Neural crest cell (in vitro differentiated cells): ENCODE data around the gene LSM2. TPM values are rescaled to one million over a fixed set of nuclear protein-coding genes. Genes with fewer than 3 reads are reported as not detected.
A peak's percentile ranks its signal among the peaks of the same experiment; 100 is the strongest.
"Not testable (repeated sequence)": the region's sequence is repeated elsewhere in the genome, so short reads cannot be mapped to it uniquely, and the experiment has no call there.

Experiments
- DNase-seq: peaks from one replicate; pipeline ENCODE4 v3.0.0; 2021; ENCODE audit warnings: low read depth, mixed read lengths, low spot score
- H3K27ac Mint-ChIP-seq: one replicate; pipeline ENCODE4 v1.8.0; 2021; ENCODE audit warnings: mild to moderate bottlenecking, mixed read lengths; ENCODE audit not compliant: unreplicated experiment
- H3K27me3 Mint-ChIP-seq: 2 replicates; pipeline ENCODE4 v1.8.0; 2021; ENCODE audit warnings: low read depth, mild to moderate bottlenecking, mixed read lengths
- H3K36me3 Mint-ChIP-seq: 2 replicates; pipeline ENCODE4 v1.8.0; 2021; ENCODE audit warnings: low read depth, mild to moderate bottlenecking, mixed read lengths
- H3K4me1 Mint-ChIP-seq: 2 replicates; pipeline ENCODE4 v1.8.0; 2021; ENCODE audit warnings: mixed read lengths
- H3K4me3 Mint-ChIP-seq: one replicate; pipeline ENCODE4 v1.8.0; 2021; ENCODE audit warnings: mild to moderate bottlenecking, mixed read lengths
- H3K9me3 Mint-ChIP-seq: 2 replicates; pipeline ENCODE4 v1.8.0; 2021; ENCODE audit warnings: mixed read lengths
- CTCF ChIP-seq: fragments of 200-600 bp; sonication (generic); conservative IDR thresholded peaks from 2 replicates; pipeline ENCODE4 v1.5.0; 2021; ENCODE audit warnings: antibody characterized with exemption, mild to moderate bottlenecking
- total RNA-seq: library from RNA; stranded (reverse); gene quantifications from 2 replicates; pipeline ENCODE4 v1.2.1, GENCODE V29; 2021

Gene LSM2
- total RNA-seq, 1 donor from 2014 or later: 135 TPM

DNA sequence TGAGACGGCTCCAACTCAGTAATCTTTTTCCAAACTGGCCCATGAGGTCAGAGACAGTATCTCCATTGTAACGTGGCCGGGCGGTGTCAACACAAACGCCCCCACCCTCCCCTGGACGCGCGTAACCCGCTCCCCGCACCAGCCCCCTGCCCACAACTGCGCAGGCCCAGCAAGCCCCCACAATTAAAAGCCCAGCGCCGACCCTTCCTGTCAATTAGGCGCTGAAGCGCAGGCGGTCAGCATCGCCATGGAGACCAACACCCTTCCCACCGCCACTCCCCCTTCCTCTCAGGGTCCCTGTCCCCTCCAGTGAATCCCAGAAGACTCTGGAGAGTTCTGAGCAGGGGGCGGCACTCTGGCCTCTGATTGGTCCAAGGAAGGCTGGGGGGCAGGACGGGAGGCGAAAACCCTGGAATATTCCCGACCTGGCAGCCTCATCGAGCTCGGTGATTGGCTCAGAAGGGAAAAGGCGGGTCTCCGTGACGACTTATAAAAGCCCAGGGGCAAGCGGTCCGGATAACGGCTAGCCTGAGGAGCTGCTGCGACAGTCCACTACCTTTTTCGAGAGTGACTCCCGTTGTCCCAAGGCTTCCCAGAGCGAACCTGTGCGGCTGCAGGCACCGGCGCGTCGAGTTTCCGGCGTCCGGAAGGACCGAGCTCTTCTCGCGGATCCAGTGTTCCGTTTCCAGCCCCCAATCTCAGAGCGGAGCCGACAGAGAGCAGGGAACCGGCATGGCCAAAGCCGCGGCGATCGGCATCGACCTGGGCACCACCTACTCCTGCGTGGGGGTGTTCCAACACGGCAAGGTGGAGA, 8.5 kb upstream of the LSM2 start, which contains the start of the genes HSPA1A and HSPA1L:
TSS of gene HSPA1A (plus strand) at position 519 of the 814 bp plus-strand sequence. CDS start at position 733, 214 bp downstream.
TSS of gene HSPA1L (minus strand) at position 259 of the 814 bp plus-strand sequence. CDS start 3,311 bp downstream, outside the sequence.
- Mint-ChIP-seq H3K4me3 (peak within 1 kb of the TSS; percentile 92), H3K4me1 (peaks cover 35% of the 10 kb centered on the region), H3K9me3 (no peaks in the 10 kb centered on the region), H3K36me3 (peaks cover 15% of the 10 kb centered on the region), H3K27ac (peak within 1 kb of the TSS; percentile 98), H3K27me3 (no peaks in the 10 kb centered on the region)
- peak; percentile 84 for DNase-seq
- no peak for TF ChIP-seq CTCF

- no peaks in the 10 kb centered on the region for H3K27me3 Mint-ChIP-seq
- peak overlapping the region; percentile 92 for H3K4me3 Mint-ChIP-seq
- no peaks in the 10 kb centered on the region for H3K9me3 Mint-ChIP-seq
- peaks cover 35% of the 10 kb centered on the region for H3K4me1 Mint-ChIP-seq
- TF ChIP-seq CTCF: no peak
- H3K36me3 Mint-ChIP-seq: peaks cover 15% of the 10 kb centered on the region
- H3K27ac Mint-ChIP-seq: peak overlapping the region; percentile 98
- DNase-seq: peak; percentile 69
Measured at GRCh38 chr6:31814677-31815024, 7.9 kb upstream of the LSM2 start.

- Mint-ChIP-seq H3K4me3 (peak overlapping the region; percentile 64), H3K27me3 (no peaks in the 10 kb centered on the region), H3K4me1 (peaks cover 31% of the 10 kb centered on the region), H3K27ac (peak overlapping the region; percentile 93), H3K36me3 (peaks cover 12% of the 10 kb centered on the region), H3K9me3 (no peaks in the 10 kb centered on the region)
- no peak for DNase-seq
- TF ChIP-seq CTCF: no peak
Measured at GRCh38 chr6:31813465-31813849, 6.7 kb upstream of the LSM2 start.

GRCh38 chr6:31811645-31812044, 4.9 kb upstream of the LSM2 start:
- no peak for DNase-seq
- Mint-ChIP-seq H3K9me3 (no peaks in the 10 kb centered on the region), H3K27ac (no peak overlapping the region), H3K27me3 (no peaks in the 10 kb centered on the region), H3K36me3 (peaks cover 5% of the 10 kb centered on the region), H3K4me1 (peaks cover 26% of the 10 kb centered on the region), H3K4me3 (no peak overlapping the region)
- no peak for TF ChIP-seq CTCF

DNA sequence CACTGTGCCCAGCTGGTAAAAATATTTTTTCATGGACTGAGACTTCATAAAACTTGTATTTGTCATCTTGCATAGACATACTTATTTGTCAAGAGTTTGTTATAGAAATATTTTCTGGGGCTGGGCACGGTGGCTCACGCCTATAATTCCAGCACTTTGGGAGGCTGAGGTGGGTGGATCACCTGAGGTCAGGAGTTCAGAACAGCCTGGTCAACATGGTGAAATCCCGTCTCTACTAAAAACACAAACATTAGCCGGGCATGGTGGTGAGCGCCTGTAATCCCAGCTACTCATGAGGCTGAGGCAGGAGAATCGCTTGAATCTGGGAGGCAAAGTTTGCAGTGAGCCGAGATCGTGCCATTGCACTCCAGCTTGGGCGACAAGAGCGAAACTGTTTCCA, 1.8 kb upstream of the LSM2 start:
- H3K9me3 Mint-ChIP-seq, H3K4me3 Mint-ChIP-seq, H3K36me3 Mint-ChIP-seq, H3K27me3 Mint-ChIP-seq, H3K27ac Mint-ChIP-seq, DNase-seq: not testable (repeated sequence)
- H3K4me1 Mint-ChIP-seq: peaks cover 16% of the 10 kb centered on the region

DNA sequence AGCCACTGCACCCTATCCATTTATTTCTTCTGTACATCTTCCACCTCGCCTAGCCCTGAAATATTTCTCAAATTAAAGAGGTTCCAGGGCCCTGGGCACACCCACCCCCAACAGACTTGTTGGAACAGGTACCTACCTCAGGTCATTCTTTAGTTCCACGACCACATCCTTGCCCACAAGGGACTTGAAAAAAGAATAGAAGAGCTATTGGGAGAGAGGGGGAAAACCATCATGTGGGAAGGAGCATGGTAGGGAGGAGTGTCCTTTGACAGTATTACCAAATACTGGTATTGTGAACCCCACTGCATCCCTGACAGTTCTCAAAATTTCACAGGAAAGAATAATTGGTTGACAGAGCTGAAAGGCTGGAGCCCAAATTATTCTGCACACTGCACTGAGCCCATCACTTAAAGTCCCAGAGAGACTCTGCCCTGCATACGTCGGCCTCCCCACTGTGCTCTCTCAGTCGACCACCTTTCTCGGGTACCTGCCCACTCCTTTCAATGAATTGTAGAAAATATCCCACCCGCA, 762 bp downstream of the LSM2 start:
- TF ChIP-seq CTCF: no peak
- Mint-ChIP-seq H3K4me1 (peaks cover 18% of the 10 kb centered on the region), H3K9me3 (no peaks in the 10 kb centered on the region), H3K27me3 (no peaks in the 10 kb centered on the region), H3K4me3 (peak overlapping the region; percentile 94), H3K36me3 (peaks cover 6% of the 10 kb centered on the region), H3K27ac (peak overlapping the region; percentile 99)
- DNase-seq: no peak

DNA sequence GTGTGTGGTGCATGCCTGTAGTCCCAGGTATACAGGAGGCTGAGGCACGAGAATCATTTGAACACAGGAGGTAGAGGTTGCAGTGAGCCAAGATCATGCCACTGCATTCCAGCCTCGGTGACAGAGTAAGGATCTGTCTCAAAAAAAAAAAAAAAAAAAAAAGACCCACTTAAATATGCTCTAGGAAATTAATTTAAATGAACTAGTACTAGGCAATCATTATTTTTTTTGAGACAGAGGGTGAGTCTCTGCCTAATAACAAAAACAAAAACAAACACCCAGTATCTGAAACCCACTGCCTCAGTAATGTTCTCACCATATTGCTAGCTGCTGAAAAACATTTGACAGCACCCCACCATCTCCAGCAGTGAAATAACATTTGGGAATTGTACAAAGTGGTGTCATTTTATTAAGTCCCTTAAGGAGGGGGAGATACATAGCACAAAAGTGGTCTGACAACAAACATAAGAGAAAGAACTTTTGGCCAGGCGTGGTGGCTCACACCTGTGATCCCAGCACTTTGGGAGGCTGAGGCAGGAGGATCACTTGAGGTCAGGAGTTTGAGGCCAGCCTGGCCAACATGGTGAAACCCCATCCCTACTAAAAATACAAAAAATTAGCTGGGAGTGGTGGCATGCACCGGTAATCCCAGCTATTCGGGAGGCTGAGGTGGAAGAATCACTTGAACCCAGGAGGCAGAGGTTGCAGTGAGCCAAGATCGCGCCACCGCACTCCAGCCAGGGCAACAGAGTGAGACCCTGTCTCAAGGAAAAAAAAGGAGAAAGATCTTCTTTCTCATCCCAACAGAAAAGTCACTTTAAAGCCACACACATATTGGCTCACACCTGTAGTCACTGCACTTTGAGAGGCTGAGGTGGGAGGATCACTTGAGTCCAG, 5.5 kb downstream of the LSM2 start:
- H3K27ac Mint-ChIP-seq, DNase-seq, H3K9me3 Mint-ChIP-seq, H3K27me3 Mint-ChIP-seq, H3K36me3 Mint-ChIP-seq, H3K4me3 Mint-ChIP-seq: not testable (repeated sequence)
- H3K4me1 Mint-ChIP-seq: peaks cover 16% of the 10 kb centered on the region
